ENCODE measurements around the gene PFKP.

Gene PFKP

DNA sequence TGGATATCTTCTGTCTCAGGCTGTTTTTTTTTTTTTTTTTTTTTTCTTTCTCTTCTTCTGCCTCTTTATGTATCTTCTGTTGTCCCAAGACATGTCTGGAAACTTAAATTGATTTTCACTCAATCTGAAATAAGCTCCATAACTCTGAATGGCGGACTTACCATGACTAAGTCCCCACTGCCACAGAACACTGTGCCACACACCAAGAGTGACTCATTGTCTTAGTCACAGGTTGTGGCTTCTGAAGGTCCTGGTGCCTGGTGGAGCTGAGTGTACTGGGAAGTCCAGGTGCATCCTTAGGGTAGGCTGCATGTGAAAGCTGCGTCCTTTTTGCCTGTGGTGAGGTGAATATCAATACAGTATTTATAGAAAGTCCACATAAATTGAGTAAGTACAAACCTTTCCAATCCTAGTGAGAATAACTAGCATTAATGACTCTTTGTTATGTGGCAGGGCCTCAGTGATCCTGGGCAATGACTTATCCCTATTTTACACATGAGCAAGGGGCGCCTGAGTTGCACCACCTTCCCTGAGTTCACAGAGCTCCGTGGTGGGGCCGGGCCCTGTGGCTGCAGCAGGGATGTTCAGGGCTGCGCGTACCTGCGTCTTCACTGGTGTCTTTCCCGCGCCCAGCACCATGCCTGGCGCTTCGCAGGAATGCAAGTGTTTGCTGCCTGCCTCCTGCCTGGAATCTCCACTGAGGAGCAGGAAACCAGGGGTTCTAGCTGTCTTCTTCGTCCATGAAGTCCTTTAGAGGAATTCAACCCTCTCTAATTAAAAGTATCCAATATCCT lies 4.3 kb downstream of the PFKP start:
- peak; percentile 57 for DNase-seq (ENCODE audit: low spot score)

DNA sequence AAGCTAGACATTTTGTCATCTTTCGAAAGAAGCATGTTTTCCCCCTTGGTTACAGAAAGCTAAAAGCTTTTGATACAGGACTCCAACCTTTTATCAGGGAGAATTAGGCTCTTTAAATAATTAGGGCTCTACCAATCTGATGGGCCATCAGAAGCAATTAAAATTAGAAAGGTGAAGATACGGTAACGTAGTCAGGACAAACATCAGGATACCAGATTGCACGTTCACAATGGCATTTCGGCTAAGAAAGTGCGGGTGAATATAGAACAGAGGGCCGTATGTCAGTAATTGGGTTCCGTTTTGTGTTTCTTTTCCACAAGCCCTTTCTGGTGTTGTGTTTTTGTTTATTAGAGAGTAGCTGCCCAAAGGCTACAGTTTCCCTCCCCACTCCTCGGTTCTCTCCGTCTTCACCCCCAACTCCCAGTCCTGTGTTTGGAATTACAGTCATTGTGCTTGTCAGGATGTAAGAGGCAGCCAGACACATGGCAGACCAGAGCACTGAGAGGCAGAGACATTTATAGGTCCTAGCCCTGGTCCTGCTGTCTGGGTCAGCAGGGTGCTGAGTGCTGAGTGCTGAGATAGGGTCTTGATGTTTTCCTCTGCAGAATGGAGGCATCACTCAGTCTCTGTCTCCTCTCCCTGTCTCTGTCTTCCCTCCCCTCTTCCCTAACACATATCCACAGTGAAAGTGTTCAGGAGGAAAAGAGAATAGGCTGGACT lies 5.5 kb downstream of the PFKP start:
- no peak for DNase-seq (ENCODE audit: low spot score)

GRCh38 chr10:3074145-3074665 lies 6.9 kb downstream of the PFKP start:
- no peak for DNase-seq (ENCODE audit: low spot score)

GRCh38 chr10:3074985-3075600 lies 7.7 kb downstream of the PFKP start:
- no peak for DNase-seq (ENCODE audit: low spot score)

DNA sequence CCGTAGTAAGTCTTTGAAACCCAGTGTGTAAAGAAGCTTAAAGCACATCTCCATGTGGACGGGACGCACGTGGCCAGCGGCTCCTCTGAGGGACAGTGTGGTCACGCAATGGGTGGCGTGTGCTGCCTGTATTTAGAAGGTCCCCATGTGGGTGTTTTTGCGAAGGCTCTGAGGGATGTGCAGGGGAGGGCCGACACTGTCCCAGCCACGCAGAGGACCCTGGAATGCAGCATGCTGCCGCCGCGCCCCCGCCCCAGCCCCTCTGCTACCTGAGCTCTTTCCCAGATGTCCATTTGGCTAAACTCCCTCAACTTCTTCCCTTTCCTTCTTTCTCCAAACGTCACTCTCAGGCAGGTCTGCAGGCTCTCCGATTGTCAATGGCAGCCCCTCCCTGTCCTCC lies 8.8 kb downstream of the PFKP start:
- no peak for DNase-seq (ENCODE audit: low spot score)

- no peak for DNase-seq (ENCODE audit: low spot score)
These were observed 10.2 kb downstream of the PFKP start for GRCh38 chr10:3077509-3077908.

GRCh38 chr10:3077940-3078630 lies 10.7 kb downstream of the PFKP start:
- DNase-seq (ENCODE audit: low spot score): no peak

DNA sequence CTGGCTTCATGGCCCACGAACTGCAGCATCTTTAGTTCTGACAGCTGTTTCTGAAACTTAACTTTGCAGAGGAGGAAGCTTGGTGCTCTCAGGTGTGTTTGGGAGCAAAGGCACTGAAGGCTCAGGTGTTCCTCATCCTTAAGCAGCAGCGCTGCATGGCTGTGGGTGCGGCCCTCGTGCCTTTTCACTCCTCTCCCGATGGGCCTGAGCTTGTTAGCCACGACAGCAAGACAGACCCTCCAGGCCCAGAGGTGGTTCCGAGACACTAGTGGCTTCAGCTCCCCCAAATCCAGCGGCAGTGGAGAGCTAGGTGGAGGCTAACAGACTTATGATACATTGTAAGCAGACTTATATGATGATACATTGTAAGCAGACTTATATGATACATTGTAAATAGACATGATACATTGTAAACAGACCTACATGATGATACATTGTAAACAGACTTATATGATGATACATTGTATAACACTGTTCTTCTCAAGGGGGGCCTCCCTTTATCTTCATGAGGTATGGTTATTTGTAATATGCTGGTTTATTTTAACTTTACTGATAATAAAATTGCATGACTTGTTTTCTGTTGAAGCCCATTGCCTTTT lies 14.1 kb downstream of the PFKP start:
- no peak for DNase-seq (ENCODE audit: low spot score)

DNA sequence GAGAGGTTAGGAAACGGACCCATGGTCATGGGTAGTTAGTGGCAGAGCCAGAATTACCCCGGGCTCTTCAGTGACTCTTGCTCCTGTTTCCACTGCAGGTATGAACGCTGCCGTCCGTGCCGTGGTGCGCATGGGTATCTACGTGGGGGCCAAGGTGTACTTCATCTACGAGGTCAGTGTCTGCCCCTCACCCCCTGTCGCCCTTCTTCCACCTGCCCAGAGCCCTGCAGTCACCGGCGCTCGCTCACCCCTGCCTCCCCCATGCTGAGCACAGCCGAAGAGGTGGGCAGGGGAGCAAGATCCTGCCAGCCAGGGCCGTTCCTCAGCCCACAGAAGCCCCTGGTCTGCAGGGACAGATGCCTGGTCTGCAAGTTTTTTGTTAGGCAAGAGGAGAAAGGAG lies 14.9 kb downstream of the PFKP start:
- DNase-seq (ENCODE audit: low spot score): no peak

DNA sequence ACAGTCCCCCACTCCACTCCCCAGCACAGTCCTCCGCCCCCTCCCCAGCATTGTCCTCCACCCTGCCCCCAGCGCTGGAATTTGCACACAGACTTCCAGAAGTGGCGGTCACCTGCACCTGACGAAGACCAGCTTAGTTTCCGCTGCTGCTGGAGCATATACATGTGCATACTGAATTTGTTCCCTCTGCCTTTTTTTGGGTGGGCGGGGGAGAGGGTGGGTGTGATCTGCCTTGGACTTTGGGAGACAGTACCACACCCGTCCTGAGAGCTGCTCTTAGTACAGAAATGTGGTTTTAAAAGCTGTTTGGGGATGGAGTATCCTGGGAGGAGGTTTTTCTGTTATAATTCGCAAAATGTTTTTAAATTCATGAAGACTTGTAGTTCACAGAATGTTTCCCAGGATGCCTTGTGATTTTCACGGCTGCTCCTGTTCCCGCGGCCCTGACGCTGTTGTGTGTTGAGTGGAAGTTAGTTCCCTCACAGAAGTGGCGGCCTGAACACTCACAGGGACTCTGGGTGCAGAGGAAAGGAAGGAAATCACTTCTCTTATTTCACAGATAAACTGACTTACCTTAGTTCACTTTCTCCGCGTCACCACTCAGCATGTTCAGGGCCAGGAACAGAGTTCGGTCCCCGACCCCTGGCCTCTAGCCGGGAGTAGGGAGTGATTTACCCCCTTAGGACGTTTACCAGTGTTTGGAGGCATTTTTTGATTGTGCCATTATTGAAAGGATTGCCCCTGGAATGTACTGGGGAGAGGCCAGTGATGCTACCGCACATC lies 18.6 kb downstream of the PFKP start:
- no peak for DNase-seq (ENCODE audit: low spot score)

DNA sequence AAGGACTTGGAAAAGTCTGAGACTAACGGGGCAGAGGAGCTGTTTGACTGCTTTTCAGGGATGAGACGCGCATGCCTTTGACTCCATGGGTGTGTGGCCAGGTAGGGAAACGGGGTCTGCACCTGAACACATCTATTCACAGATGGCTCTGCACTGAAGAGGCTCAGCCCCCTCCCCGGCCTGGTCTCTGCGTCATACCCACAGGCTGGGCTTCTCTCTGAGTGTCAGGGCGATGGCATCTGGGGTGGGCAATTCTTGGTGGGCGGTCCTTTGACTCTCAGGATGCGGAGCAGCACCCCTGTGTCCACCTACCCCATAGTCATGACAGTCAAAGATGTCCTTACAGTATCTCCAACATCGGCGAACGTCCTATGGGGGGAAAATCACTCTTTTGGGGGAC lies 23.0 kb downstream of the PFKP start:
- DNase-seq (ENCODE audit: low spot score): no peak

DNA sequence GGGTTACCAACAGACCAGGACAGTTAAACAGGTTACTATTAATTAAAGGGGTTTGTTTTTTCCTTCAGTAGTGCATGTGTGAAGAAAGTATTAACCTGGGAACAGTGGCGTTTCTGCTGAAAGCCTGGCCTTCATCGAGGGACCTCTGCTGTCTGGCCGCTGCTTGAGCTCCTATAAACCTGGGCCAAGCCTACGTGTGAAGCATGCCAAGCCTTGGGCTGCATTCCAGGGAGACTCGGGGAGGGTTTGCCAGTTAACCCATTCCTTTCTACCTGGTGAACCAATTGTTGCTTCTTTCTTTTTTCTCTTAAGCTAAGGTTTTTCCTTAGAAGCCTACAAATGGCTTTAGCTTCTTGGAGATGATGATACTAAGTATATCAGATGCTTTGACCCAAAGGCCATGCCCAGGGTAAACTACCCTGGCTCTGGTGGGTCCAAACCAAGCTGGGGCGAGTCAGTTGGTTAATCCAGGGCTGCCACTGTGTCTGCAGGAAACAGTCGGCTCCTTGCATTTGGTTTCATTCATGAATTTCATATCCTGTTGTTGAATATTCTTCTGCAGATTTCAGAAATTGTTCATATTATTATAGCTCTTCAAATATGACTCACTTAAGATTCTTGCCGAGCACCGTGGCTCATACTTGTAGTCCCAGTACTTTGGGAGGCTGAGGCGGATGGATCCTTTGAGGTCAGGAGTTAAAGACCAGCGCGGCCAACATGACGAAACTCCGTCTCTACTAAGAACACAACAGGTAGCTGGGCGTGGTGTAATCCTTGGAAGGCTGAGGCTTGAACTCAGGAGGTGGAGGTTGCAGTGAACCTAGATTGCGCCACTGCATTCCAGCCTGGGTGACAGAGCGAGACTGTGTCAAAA lies 23.8 kb downstream of the PFKP start:
- DNase-seq (ENCODE audit: low spot score): peak; percentile 65

GRCh38 chr10:3091921-3092320 lies 24.6 kb downstream of the PFKP start:
- no peak for DNase-seq (ENCODE audit: low spot score)

- DNase-seq (ENCODE audit: low spot score): no peak
These were observed 26.6 kb downstream of the PFKP start for GRCh38 chr10:3093996-3094395.

- no peak for DNase-seq (ENCODE audit: low spot score)
These were observed 27.3 kb downstream of the PFKP start for GRCh38 chr10:3094609-3095036.

DNA sequence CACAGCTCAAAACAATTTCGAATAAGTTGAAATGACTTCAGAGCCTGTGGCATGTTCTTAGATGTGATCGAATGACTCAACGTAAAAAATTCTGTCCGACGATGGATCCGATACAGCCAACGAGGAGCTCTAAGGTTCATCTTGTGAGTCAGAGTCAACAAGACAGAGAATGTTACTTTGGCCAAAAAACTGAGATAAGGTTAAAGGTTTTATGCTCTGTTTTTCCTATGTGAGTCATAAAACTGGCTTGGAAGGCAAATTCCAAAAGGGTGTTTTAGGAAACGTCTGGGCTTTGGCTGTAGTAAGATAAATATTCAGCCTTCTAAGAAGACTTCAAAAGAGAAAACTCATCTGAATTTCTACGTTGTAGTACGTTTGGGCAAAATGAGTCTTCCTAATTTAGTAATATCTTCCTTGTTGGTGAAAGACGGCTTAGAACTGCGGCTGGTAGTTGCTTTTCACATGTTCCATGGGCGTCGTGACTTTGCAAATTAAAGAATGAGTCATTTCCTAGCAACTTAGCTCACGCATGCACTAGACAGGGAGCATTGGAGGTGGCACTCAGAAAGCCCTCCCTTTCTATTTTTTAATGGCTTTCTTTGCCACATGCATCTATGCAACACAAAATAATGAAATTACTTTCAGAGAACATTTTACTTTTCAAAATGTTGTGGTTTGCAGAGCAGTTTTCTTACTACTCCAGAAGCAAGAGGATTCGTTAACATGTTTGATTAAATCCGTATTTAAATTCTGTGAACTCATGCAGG lies 28.2 kb downstream of the PFKP start:
- peak; percentile 89 for DNase-seq (ENCODE audit: low spot score)

DNA sequence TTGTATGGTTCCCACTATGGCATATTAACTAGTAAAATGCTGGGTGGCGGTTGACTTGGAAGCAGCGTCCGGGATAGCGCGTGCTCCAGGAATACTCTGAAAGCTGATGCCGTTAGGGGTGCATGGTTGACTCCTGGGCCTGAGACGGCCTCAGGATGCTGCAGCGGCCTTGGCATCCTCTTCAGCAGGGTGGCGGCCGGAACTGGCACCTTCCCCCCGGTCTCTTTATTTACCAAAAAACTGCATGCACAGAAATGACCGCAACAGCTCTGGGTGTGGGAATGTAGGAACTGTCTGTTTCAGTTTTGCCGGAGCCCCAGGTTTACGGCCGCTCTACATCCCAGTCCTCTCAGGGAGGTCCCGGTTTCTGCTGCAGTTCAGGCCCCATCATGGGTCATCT lies 28.8 kb downstream of the PFKP start:
- DNase-seq (ENCODE audit: low spot score): no peak

DNA sequence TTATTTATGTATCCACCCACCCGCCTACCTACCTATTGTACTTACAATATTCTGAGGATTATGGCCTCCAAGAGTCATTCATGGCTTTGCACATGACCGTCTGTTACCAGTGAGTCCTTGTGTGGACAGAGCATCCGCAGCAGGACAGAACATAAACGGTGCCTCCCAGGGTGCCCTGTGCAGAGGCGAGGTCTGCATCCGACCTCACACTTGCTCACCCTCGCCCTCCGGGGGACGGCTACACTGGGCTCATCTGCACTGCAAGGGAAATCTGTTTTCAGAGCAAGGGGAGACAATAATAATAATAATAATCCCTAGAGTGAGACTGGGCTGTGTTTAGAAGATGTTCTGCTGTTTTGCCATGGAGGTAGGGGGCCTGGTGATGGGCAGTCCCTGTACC lies 29.8 kb downstream of the PFKP start:
- DNase-seq (ENCODE audit: low spot score): no peak

DNA sequence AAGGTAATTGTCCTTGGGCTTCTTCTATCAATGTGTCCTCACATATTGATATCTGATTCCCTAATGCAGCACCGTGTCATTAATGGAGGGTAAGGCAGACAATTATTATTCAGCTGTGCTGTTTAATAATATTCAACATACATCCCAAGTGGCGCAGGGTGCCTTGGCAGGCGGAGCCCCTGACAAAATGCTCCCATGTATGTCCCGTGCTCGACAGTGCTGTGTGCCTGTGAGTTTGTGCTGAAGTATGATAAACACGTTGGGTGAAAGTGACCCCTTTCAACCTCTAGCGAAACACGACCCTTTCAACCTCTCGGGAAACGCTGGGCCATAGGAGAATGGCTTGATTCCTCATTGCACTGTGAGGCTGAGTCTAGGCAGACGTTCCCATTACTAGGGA lies 31.3 kb downstream of the PFKP start:
- DNase-seq (ENCODE audit: low spot score): no peak
